SK-N-SH (cell line): ENCODE measurements around the gene GPRC5B. TPM values are rescaled to one million over a fixed set of nuclear protein-coding genes. Genes with fewer than 3 reads are reported as not detected.

ENCODE experiments used
- CTCF ChIA-PET: fragments of 300-600, 350-600 bp; formaldehyde crosslinking; extraction: SDS; loops from one replicate; lab custom pipeline; 2021; lab: Yijun Ruan, JAX
- POLR2A ChIA-PET: fragments of 350-600 bp; sonication (Branson Sonifier 250); formaldehyde crosslinking; extraction: SDS; loops from one replicate; lab custom pipeline; 2020; ENCODE audit warnings: antibody characterized with exemption, inconsistent platforms; lab: Yijun Ruan, JAX
- DNase-seq: peaks from one replicate; pipeline ENCODE4 v3.0.0; 2012
- H2AFZ ChIP-seq: fragments of 200-600 bp; sonication (generic); 2 replicates; pipeline ENCODE4 v1.8.1; 2016; ENCODE audit warnings: antibody characterized with exemption, mild to moderate bottlenecking, low read depth
- H3F3A ChIP-seq: fragments of 200-600 bp; sonication (generic); replicated peaks from 2 replicates; pipeline ENCODE3; 2016; ENCODE audit warnings: antibody characterized with exemption, mild to moderate bottlenecking; ENCODE audit not compliant: insufficient read depth
- H3K27ac ChIP-seq, 2 experiments: fragments of 200-500 bp in 1 of 2; fragments of 200-600 bp in 1 of 2; sonication (Bioruptor generic) in 1 of 2; sonication (generic), shearing (Covaris generic) in 1 of 2; 2 replicates each; pipeline versions ENCODE4 v1.5.1 to v1.6.1; 2014 to 2016; ENCODE audit warnings: low read depth in 2 of 2, inconsistent platforms in 1 of 2, low read length in 1 of 2, mild to moderate bottlenecking in 1 of 2, mixed read lengths in 1 of 2
- H3K27me3 ChIP-seq: fragments of 200-600 bp; sonication (generic), shearing (Covaris generic); 2 replicates; pipeline ENCODE4 v1.6.1; 2016; ENCODE audit warnings: mixed run types; ENCODE audit not compliant: insufficient read depth
- H3K36me3 ChIP-seq, 2 experiments: fragments of 200-500 bp in 1 of 2; fragments of 200-600 bp in 1 of 2; sonication (Bioruptor generic) in 1 of 2; sonication (generic) in 1 of 2; replicated peaks in 1 of 2; 2 replicates each; pipeline versions ENCODE3 to v1.5.1; 2014 to 2016; ENCODE audit warnings: low read length in 1 of 2, mild to moderate bottlenecking in 1 of 2; ENCODE audit not compliant: insufficient read depth in 2 of 2, control insufficient read depth in 1 of 2
- H3K4me1 ChIP-seq, 2 experiments: fragments of 200-500 bp in 1 of 2; fragments of 200-600 bp in 1 of 2; sonication (Bioruptor generic) in 1 of 2; sonication (generic), shearing (Covaris generic) in 1 of 2; 2 replicates each; pipeline versions ENCODE4 v1.5.1 to v1.6.1; 2014 to 2016; ENCODE audit warnings: low read depth in 1 of 2, low read length in 1 of 2, mixed run types in 1 of 2; ENCODE audit not compliant: insufficient read depth in 2 of 2, control insufficient read depth in 1 of 2
- H3K4me2 ChIP-seq: fragments of 200-600 bp; sonication (generic), shearing (Covaris generic); 2 replicates; pipeline ENCODE4 v1.6.1; 2017; ENCODE audit warnings: mixed run types
- H3K4me3 ChIP-seq, 2 experiments: fragments of 200-500 bp in 1 of 2; fragments of 200-600 bp in 1 of 2; sonication (Bioruptor generic) in 1 of 2; sonication (generic), shearing (Covaris generic) in 1 of 2; 2 replicates each; pipeline versions ENCODE4 v1.5.1 to v1.8.1; 2014 to 2016; ENCODE audit warnings: low read depth in 2 of 2, inconsistent platforms in 1 of 2, low read length in 1 of 2, mild to moderate bottlenecking in 1 of 2, mixed read lengths in 1 of 2, moderate library complexity in 1 of 2
- H3K79me2 ChIP-seq: fragments of 200-600 bp; sonication (generic); 2 replicates; pipeline ENCODE4 v1.8.1; 2017; ENCODE audit warnings: mild to moderate bottlenecking; ENCODE audit not compliant: insufficient read depth
- H3K9ac ChIP-seq: fragments of 200-600 bp; sonication (generic); 2 replicates; pipeline ENCODE4 v1.6.1; 2017; ENCODE audit warnings: mixed run types
- H3K9me2 ChIP-seq: fragments of 200-600 bp; sonication (generic); 2 replicates; pipeline ENCODE4 v1.6.1; 2017; ENCODE audit warnings: mixed run types
- H3K9me3 ChIP-seq: fragments of 200-600 bp; sonication (generic); 2 replicates; pipeline ENCODE4 v1.6.1; 2017; ENCODE audit warnings: mixed run types, mild to moderate bottlenecking, moderate library complexity
- H4K20me1 ChIP-seq: fragments of 200-600 bp; sonication (generic); 2 replicates; pipeline ENCODE4 v1.6.1; 2017; ENCODE audit warnings: mild to moderate bottlenecking, mixed run types; ENCODE audit not compliant: insufficient read depth
- FOXM1 ChIP-seq: IDR thresholded peaks from 2 replicates; pipeline ENCODE4 v1.4.0; 2012; ENCODE audit warnings: low read depth, mild to moderate bottlenecking
- GABPA ChIP-seq: IDR thresholded peaks from 2 replicates; pipeline ENCODE4 v1.4.0; 2012; ENCODE audit warnings: low read depth, mild to moderate bottlenecking
- GATA2 ChIP-seq: sonication (generic); formaldehyde crosslinking; IDR thresholded peaks from 2 replicates; pipeline ENCODE4 v1.5.0; 2020; ENCODE audit warnings: mild to moderate bottlenecking, missing genetic modification reagents
- MAX ChIP-seq: IDR thresholded peaks from 2 replicates; pipeline ENCODE4 v1.4.0; 2012; ENCODE audit warnings: low read depth
- MEF2A ChIP-seq: IDR thresholded peaks from 2 replicates; pipeline ENCODE4 v1.4.0; 2012; ENCODE audit warnings: low read depth, borderline replicate concordance
- MXI1 ChIP-seq: IDR thresholded peaks from 2 replicates; pipeline ENCODE4 v1.6.1; 2012; ENCODE audit warnings: mild to moderate bottlenecking, low read depth, low read length, improper control_type of control experiment
- NFIC ChIP-seq: IDR thresholded peaks from 2 replicates; pipeline ENCODE4 v1.4.0; 2012; ENCODE audit warnings: borderline replicate concordance
- NRF1 ChIP-seq: IDR thresholded peaks from 2 replicates; pipeline ENCODE4 v1.6.1; 2012; ENCODE audit warnings: low read depth, mild to moderate bottlenecking, low read length
- RAD21 ChIP-seq: IDR thresholded peaks from 2 replicates; pipeline ENCODE4 v1.6.1; 2012; ENCODE audit warnings: mild to moderate bottlenecking, low read length
- RCOR1 ChIP-seq: fragments of 150-350 bp; IDR thresholded peaks from 2 replicates; pipeline ENCODE4 v1.6.1; 2017; ENCODE audit warnings: antibody characterized with exemption, low read length
- TEAD4 ChIP-seq: IDR thresholded peaks from 2 replicates; pipeline ENCODE4 v1.4.0; 2012; ENCODE audit warnings: mild to moderate bottlenecking, borderline replicate concordance; ENCODE audit not compliant: insufficient read depth
- USF2 ChIP-seq: fragments of 150-350 bp; IDR thresholded peaks from 2 replicates; pipeline ENCODE4 v1.6.1; 2017; ENCODE audit warnings: antibody characterized with exemption, low read length, low read depth, borderline replicate concordance
- WGBS: methylation state at CpG from one replicate; pipeline ENCODE4 v1.1.6; 2017; ENCODE audit warnings: low lambda C conversion rate; 5-methylcytosine and 5-hydroxymethylcytosine counted together
- polyA plus RNA-seq, 3 experiments: library from polyadenylated mRNA; depleted of rRNA; stranded (reverse); fragments of >200 nt; gene quantifications; 2 replicates each; pipeline ENCODE4 v1.2.3, GENCODE V29; 2012

The GPRC5B gene
- polyA plus RNA-seq, 1 of the 3 experiments (the other 2 are of a cell fraction): 1.1 TPM

- ChIA-PET CTCF (interaction anchor here (0.8 kb wide), 1 partner anchor 14 kb away, joined by 4 read pairs; no protein-coding TSS in a partner anchor), POLR2A (no interaction called here)
- DNase-seq: no peak
- Histone ChIP-seq H3K36me3 (no peaks in the 10 kb centered on the region), H3K4me2 (no peak overlapping the region), H3K27ac (no peak overlapping the region), H4K20me1 (no peaks in the 10 kb centered on the region), H3K9ac (no peak overlapping the region), H2AFZ (no peak overlapping the region), H3K4me1 (no peaks in the 10 kb centered on the region), H3K27me3 (no peaks in the 10 kb centered on the region), H3K9me3 (no peaks in the 10 kb centered on the region), H3F3A (peaks cover 12% of the 10 kb centered on the region), H3K79me2 (no peaks in the 10 kb centered on the region), H3K4me3 (no peak overlapping the region), H3K9me2 (no peaks in the 10 kb centered on the region)
- WGBS: 67% methylated on average over 1 of the region's 1 CpG
- TF ChIP-seq NRF1 (no peak), GABPA (no peak), MEF2A (no peak), NFIC (no peak), USF2 (no peak), GATA2 (CRISPR knock-in tag) (no peak), MXI1 (no peak), RCOR1 (no peak), FOXM1 (no peak), RAD21 (no peak), MAX (no peak)
Measured at GRCh38 chr16:19843371-19843770, 41.3 kb downstream of the GPRC5B start.

GRCh38 chr16:19842426-19843157 is 42.1 kb downstream of the GPRC5B start:
- TF ChIP-seq TEAD4 (no peak), NRF1 (no peak)
- Histone ChIP-seq H3K4me3 (no peak overlapping the region), H3K27me3 (no peaks in the 10 kb centered on the region), H3K36me3 (no peaks in the 10 kb centered on the region), H3K9ac (no peak overlapping the region), H3K4me2 (no peak overlapping the region), H3K4me1 (no peaks in the 10 kb centered on the region), H3K9me3 (no peaks in the 10 kb centered on the region), H3K79me2 (no peaks in the 10 kb centered on the region), H2AFZ (no peak overlapping the region), H3F3A (peaks cover 12% of the 10 kb centered on the region), H3K9me2 (no peaks in the 10 kb centered on the region), H4K20me1 (no peaks in the 10 kb centered on the region), H3K27ac (no peak overlapping the region)
- WGBS: 79% methylated on average over 6 of the region's 6 CpGs
- POLR2A ChIA-PET: no interaction called here
- DNase-seq: no peak
- CTCF ChIA-PET: interaction anchor here (0.8 kb wide), 1 partner anchor 15 kb away, joined by 4 read pairs; no protein-coding TSS in a partner anchor
